HEK293T (cell line): ENCODE data around the gene SMC5.

Experiments used
- CTCF ChIA-PET: fragments of 350-600 bp; formaldehyde crosslinking; extraction: SDS; loops from one replicate; lab custom pipeline; 2021; ENCODE audit warnings: antibody characterized with exemption, inconsistent platforms; lab: Yijun Ruan, JAX
- POLR2A ChIA-PET: fragments of 350-600 bp; formaldehyde crosslinking; extraction: SDS; loops from one replicate; lab custom pipeline; 2020; ENCODE audit warnings: antibody characterized with exemption, inconsistent platforms; lab: Yijun Ruan, JAX
- DNase-seq: peaks from one replicate; pipeline ENCODE4 v3.0.0; 2012; ENCODE audit warnings: mixed read lengths; ENCODE audit errors: extremely low spot score
- ARNT ChIP-seq: fragments of 450-650 bp; IDR thresholded peaks from 2 replicates; pipeline ENCODE4 v1.6.1; 2017; ENCODE audit warnings: mild to moderate bottlenecking
- BHLHE40 ChIP-seq: fragments of 450-650 bp; IDR thresholded peaks from 2 replicates; pipeline ENCODE4 v1.6.1; 2016; ENCODE audit warnings: mild to moderate bottlenecking, moderate library complexity, borderline replicate concordance
- CTBP1 ChIP-seq: fragments of 450-650 bp; IDR thresholded peaks from 2 replicates; pipeline ENCODE4 v1.6.1; 2016; ENCODE audit warnings: borderline replicate concordance
- ELF4 ChIP-seq: fragments of 450-650 bp; IDR thresholded peaks from 2 replicates; pipeline ENCODE4 v1.6.1; 2017; ENCODE audit warnings: antibody characterized with exemption
- FOXA1 ChIP-seq: fragments of 450-650 bp; IDR thresholded peaks from 2 replicates; pipeline ENCODE4 v1.6.1; 2016; ENCODE audit warnings: mild to moderate bottlenecking
- FOXK2 ChIP-seq: fragments of 450-650 bp; IDR thresholded peaks from 2 replicates; pipeline ENCODE4 v1.6.1; 2016; ENCODE audit warnings: mild to moderate bottlenecking
- FOXM1 ChIP-seq: fragments of 450-650 bp; IDR thresholded peaks from 2 replicates; pipeline ENCODE4 v1.6.1; 2017; ENCODE audit warnings: mild to moderate bottlenecking, borderline replicate concordance
- HDGF ChIP-seq: fragments of 450-650 bp; IDR thresholded peaks from 2 replicates; pipeline ENCODE4 v1.6.1; 2017; ENCODE audit warnings: antibody characterized with exemption, borderline replicate concordance
- L3MBTL2 ChIP-seq: fragments of 450-650 bp; conservative IDR thresholded peaks from 2 replicates; pipeline ENCODE4 v1.6.1; 2016; ENCODE audit warnings: mild to moderate bottlenecking
- LEF1 ChIP-seq: fragments of 450-650 bp; IDR thresholded peaks from 2 replicates; pipeline ENCODE4 v1.6.1; 2017; ENCODE audit warnings: mild to moderate bottlenecking, borderline replicate concordance
- NFRKB ChIP-seq: fragments of 450-650 bp; IDR thresholded peaks from 2 replicates; pipeline ENCODE4 v1.6.1; 2016; ENCODE audit warnings: mild to moderate bottlenecking, moderate library complexity
- PKNOX1 ChIP-seq: fragments of 450-650 bp; IDR thresholded peaks from 2 replicates; pipeline ENCODE4 v1.6.1; 2016
- SP1 ChIP-seq: fragments of 450-650 bp; IDR thresholded peaks from 2 replicates; pipeline ENCODE4 v1.6.1; 2017
- SUZ12 ChIP-seq: fragments of 450-650 bp; IDR thresholded peaks from 2 replicates; pipeline ENCODE4 v1.6.1; 2016; ENCODE audit warnings: mild to moderate bottlenecking
- TARDBP ChIP-seq: fragments of 450-650 bp; IDR thresholded peaks from 2 replicates; pipeline ENCODE4 v1.6.1; 2016
- ZNF384 ChIP-seq: fragments of 450-650 bp; IDR thresholded peaks from 2 replicates; pipeline ENCODE4 v1.6.1; 2016

Gene SMC5

DNA sequence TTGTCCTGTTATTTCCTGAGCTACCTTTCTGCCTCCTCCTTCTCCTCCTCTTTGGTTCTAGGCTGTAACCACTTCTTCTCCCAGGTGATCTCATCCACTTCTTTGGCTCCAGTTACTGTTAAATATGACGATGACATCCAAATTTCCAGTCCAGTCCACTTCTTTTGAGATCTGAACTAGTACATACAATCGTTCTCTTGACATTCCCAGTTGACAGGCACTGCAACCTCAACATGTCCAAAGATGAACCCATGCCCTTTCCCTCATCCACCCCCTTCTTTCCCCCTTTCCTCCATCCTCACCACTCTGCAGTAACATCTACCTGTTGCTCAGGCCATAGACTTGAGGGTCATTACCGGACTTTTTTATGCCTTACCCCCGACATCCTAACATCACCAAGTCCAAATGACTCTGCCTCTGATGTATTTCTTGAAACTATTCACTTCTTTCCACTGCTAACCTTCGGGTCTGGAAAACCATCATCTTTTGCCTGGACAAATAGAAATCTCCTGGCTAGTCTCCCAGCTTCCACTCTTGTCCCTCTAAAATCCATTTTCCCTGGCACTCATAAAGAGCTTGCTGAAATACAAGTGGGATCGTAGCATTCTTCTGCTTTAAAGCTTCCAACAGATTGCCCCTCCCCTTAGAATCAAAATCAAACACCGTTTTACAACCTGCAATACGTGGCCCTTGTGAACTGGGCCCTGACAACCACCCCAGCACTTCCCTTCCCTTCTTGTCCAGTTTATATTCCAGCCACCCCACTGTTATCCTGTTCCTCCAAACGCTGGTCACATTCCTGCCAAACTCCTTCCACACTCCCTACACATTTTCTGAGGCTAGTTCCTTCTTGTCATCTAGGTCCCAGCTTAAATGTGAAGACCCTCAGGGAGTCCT lies 124.2 kb downstream of the SMC5 start:
- ChIA-PET POLR2A (no interaction called here), CTCF (no interaction called here)
- no peak for DNase-seq
- TF ChIP-seq SUZ12 = no peak
- no peak for TF ChIP-seq ZNF384
- no peak for TF ChIP-seq ARNT
- TF ChIP-seq HDGF = no peak
- no peak for TF ChIP-seq CTBP1
- no peak for TF ChIP-seq TARDBP

GRCh38 chr9:70385426-70385825 lies 126.6 kb downstream of the SMC5 start:
- ChIA-PET CTCF (no interaction called here), POLR2A (no interaction called here)
- no peak for TF ChIP-seq TARDBP
- no peak for TF ChIP-seq NFRKB
- no peak for TF ChIP-seq FOXK2
- no peak for TF ChIP-seq L3MBTL2
- TF ChIP-seq ZNF384 = no peak
- TF ChIP-seq ARNT = no peak
- TF ChIP-seq BHLHE40 = no peak
- no peak for DNase-seq

GRCh38 chr9:70387663-70388062 lies 128.9 kb downstream of the SMC5 start:
- ChIA-PET CTCF (interaction anchor here (0.6 kb wide), 1 partner anchor 240 kb away, joined by 7 read pairs; no protein-coding TSS in a partner anchor), POLR2A (no interaction called here)
- TF ChIP-seq CTBP1 = no peak
- TF ChIP-seq SUZ12 = no peak
- TF ChIP-seq HDGF = no peak
- no peak for TF ChIP-seq PKNOX1
- no peak for TF ChIP-seq NFRKB
- DNase-seq = no peak

DNA sequence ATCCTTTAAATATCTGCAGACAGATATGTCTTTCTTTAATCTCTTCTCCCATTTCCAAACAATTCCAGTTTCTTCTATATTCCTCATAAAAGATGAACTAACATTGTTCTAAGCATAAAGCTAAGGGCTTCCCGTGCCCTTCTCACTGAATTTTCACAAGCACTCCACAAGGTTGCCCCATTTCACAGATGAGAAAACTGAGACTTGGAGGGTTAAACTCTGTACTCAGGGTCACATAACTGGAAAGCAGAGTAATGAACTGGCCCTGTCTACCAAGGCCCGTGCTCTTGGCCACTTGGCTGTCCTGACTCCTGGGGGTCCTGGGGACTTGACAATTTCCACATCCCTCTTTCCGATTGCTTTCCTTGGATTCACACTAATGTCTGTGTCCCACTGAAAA lies 130.4 kb downstream of the SMC5 start:
- ChIA-PET POLR2A (no interaction called here), CTCF (interaction anchor here (0.7 kb wide), 1 partner anchor 134 kb away, joined by 7 read pairs; no protein-coding TSS in a partner anchor)
- DNase-seq = no peak
- no peak for TF ChIP-seq FOXM1
- TF ChIP-seq FOXA1 = no peak
- TF ChIP-seq ZNF384 = no peak
- no peak for TF ChIP-seq SP1
- TF ChIP-seq ELF4 = no peak

GRCh38 chr9:70389621-70390266 lies 131.0 kb downstream of the SMC5 start:
- DNase-seq = no peak
- ChIA-PET CTCF (interaction anchor here (0.7 to 1.4 kb wide), 2 partner anchors 50 to 133 kb away, joined by 6 to 7 read pairs; no protein-coding TSS in a partner anchor), POLR2A (interaction anchor here (2.8 kb wide), 1 partner anchor 30 kb away, joined by 12 read pairs; no protein-coding TSS in a partner anchor)
- TF ChIP-seq NFRKB (no peak), PKNOX1 (no peak), SP1 (no peak), FOXM1 (no peak), CTBP1 (no peak), BHLHE40 (no peak), ARNT (no peak), L3MBTL2 (no peak), ZNF384 (no peak), FOXK2 (no peak), SUZ12 (no peak)

DNA sequence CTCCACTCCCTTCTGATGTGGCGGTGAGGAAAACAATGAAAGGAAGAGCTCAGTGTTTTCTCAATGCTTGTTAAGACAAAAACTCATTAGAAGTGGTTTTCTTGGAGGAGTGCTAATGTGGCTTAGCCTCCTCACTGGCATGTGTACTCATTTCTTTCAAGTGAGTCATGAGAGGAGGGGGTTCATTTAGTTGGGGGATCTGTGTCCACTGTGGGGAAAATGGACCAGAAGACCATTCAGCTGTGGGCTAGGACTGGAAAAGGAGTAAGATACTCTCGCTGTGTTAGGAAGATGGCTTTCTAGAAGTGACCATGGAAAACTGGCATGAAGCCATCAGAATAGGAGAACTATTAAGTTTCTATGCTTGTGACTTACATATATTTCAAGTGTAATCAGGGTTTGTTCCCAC lies 132.2 kb downstream of the SMC5 start:
- CTCF ChIA-PET = interaction anchor here (1.4 kb wide), 1 partner anchor 51 kb away, joined by 6 read pairs; no protein-coding TSS in a partner anchor
- POLR2A ChIA-PET = interaction anchor here (1.0 to 2.8 kb wide), 2 partner anchors 20 to 28 kb away, joined by 3 to 12 read pairs; no protein-coding TSS in a partner anchor
- DNase-seq = no peak
- TF ChIP-seq CTBP1 (no peak), ARNT (no peak), LEF1 (no peak), FOXA1 (no peak), TARDBP (no peak), SP1 (no peak), ELF4 (no peak), FOXM1 (no peak)

- CTCF ChIA-PET = interaction anchor here (0.8 to 0.9 kb wide), 2 partner anchors 11 to 210 kb away, joined by 3 to 6 read pairs; no protein-coding TSS in a partner anchor
- DNase-seq = no peak
- POLR2A ChIA-PET = interaction anchor here (2.8 kb wide), 1 partner anchor 27 kb away, joined by 12 read pairs; no protein-coding TSS in a partner anchor
- TF ChIP-seq ARNT = no peak
Measured at GRCh38 chr9:70392189-70392588, 133.4 kb downstream of the SMC5 start.
